Fibroblast of the aortic adventitia (primary cell): ENCODE results near the gene HYAL1. TPM values are rescaled to one million over a fixed set of nuclear protein-coding genes. Genes with fewer than 3 reads are reported as not detected.

Experiments used
- DNase-seq: peaks from one replicate; pipeline ENCODE4 v3.0.0-alpha.2; 2010; ENCODE audit warnings: low read depth
- H3K4me3 ChIP-seq: 2 replicates; pipeline ENCODE4 v1.5.1; 2011; ENCODE audit warnings: low read depth, mild to moderate bottlenecking, control low read depth, low read length, moderate library complexity
- CTCF ChIP-seq: IDR thresholded peaks from 2 replicates; pipeline ENCODE4 v1.5.1; 2011; ENCODE audit warnings: mild to moderate bottlenecking, low read length, control low read depth, inconsistent platforms; ENCODE audit not compliant: insufficient read depth
- total RNA-seq: library from RNA; depleted of rRNA; stranded (reverse); fragments of >200 nt; gene quantifications from 2 replicates; pipeline ENCODE4 v1.2.3, GENCODE V29; 2012; ENCODE audit warnings: low replicate concordance

HYAL1 gene
- total RNA-seq, 1 donor = 0.90 TPM

GRCh38 chr3:50322115-50322385 lies 18.7 kb upstream of the HYAL1 start:
- peak overlapping the region; percentile 84 for H3K4me3 ChIP-seq
- TF ChIP-seq CTCF = no peak
- no peak for DNase-seq

GRCh38 chr3:50321336-50322114 lies 18.2 kb upstream of the HYAL1 start:
- peak; percentile 43 for TF ChIP-seq CTCF
- peak; percentile 84 for DNase-seq
- H3K4me3 ChIP-seq = peak overlapping the region; percentile 84

GRCh38 chr3:50320853-50321335 lies 17.5 kb upstream of the HYAL1 start:
- DNase-seq = peak; percentile 48
- TF ChIP-seq CTCF = no peak
- H3K4me3 ChIP-seq = peak overlapping the region; percentile 84

- H3K4me3 ChIP-seq = peak overlapping the region; percentile 84
- no peak for TF ChIP-seq CTCF
- DNase-seq = no peak
Measured at GRCh38 chr3:50319894-50320625, 16.7 kb upstream of the HYAL1 start.

GRCh38 chr3:50319181-50319893 lies 16.0 kb upstream of the HYAL1 start:
- no peak for DNase-seq
- no peak for TF ChIP-seq CTCF
- no peak overlapping the region for H3K4me3 ChIP-seq

GRCh38 chr3:50318615-50319014 lies 15.2 kb upstream of the HYAL1 start:
- H3K4me3 ChIP-seq = no peak overlapping the region
- no peak for DNase-seq
- TF ChIP-seq CTCF = no peak
